SK-N-SH treated with all-trans-retinoic acid at 6 μM for 48 hours (cell line): ENCODE measurements around the gene ARFIP1.

Experiments used
- ARNTL ChIP-seq: fragments of 450-650 bp; formaldehyde crosslinking; IDR thresholded peaks from 2 replicates; pipeline ENCODE4 v1.5.0; 2020; ENCODE audit warnings: low read depth, mild to moderate bottlenecking, moderate library complexity, borderline replicate concordance
- CREB5 ChIP-seq: fragments of 250-450 bp; sonication (Bioruptor Pico); IDR thresholded peaks from 2 replicates; pipeline ENCODE4 v1.5.1; 2020; ENCODE audit warnings: low read depth, mild to moderate bottlenecking, moderate library complexity
- CSDC2 ChIP-seq: fragments of 250-450 bp; sonication (Bioruptor Pico); IDR thresholded peaks from 2 replicates; pipeline ENCODE4 v1.5.0; 2020; ENCODE audit warnings: mild to moderate bottlenecking, moderate library complexity
- ESRRG ChIP-seq: fragments of 250-450 bp; sonication (Bioruptor Pico); IDR thresholded peaks from 2 replicates; pipeline ENCODE4 v1.6.1; 2021; ENCODE audit warnings: mild to moderate bottlenecking
- GLIS3 ChIP-seq: fragments of 250-450 bp; sonication (Bioruptor Pico); IDR thresholded peaks from 2 replicates; pipeline ENCODE4 v1.5.0; 2020; ENCODE audit warnings: mild to moderate bottlenecking, moderate library complexity
- OSR1 ChIP-seq: fragments of 250-450 bp; sonication (Bioruptor Pico); IDR thresholded peaks from 2 replicates; pipeline ENCODE4 v1.8.0; 2022; ENCODE audit warnings: moderate library complexity, mild to moderate bottlenecking, inconsistent platforms
- PATZ1 ChIP-seq: fragments of 250-450 bp; sonication (Bioruptor Pico); IDR thresholded peaks from 2 replicates; pipeline ENCODE4 v1.8.0; 2020; ENCODE audit warnings: mild to moderate bottlenecking, moderate library complexity, borderline replicate concordance
- RARB ChIP-seq: fragments of 250-450 bp; sonication (Bioruptor Pico); IDR thresholded peaks from 2 replicates; pipeline ENCODE4 v1.8.0; 2021; ENCODE audit warnings: mild to moderate bottlenecking, moderate library complexity
- SNAI2 ChIP-seq: fragments of 250-450 bp; sonication (Bioruptor Pico); IDR thresholded peaks from 2 replicates; pipeline ENCODE4 v1.5.0; 2020; ENCODE audit warnings: mild to moderate bottlenecking, moderate library complexity
- TOX ChIP-seq: fragments of 250-450 bp; sonication (Bioruptor Pico); IDR thresholded peaks from 2 replicates; pipeline ENCODE4 v1.8.0; 2021; ENCODE audit warnings: mild to moderate bottlenecking, moderate library complexity, borderline replicate concordance
- TSHZ2 ChIP-seq: fragments of 250-450 bp; sonication (Bioruptor Pico); IDR thresholded peaks from 2 replicates; pipeline ENCODE4 v1.5.0; 2020; ENCODE audit warnings: mild to moderate bottlenecking, moderate library complexity
- ZFP30 ChIP-seq: fragments of 450-650 bp; formaldehyde crosslinking; IDR thresholded peaks from 2 replicates; pipeline ENCODE4 v1.5.0; 2022; ENCODE audit warnings: mild to moderate bottlenecking, moderate library complexity
- ZNF8 ChIP-seq: fragments of 450-650 bp; formaldehyde crosslinking; IDR thresholded peaks from 2 replicates; pipeline ENCODE4 v1.5.0; 2020; ENCODE audit warnings: mild to moderate bottlenecking, moderate library complexity
- TF ChIP-seq, protein P1 (sequence below): fragments of 250-450 bp; sonication (Bioruptor Pico); IDR thresholded peaks from 2 replicates; pipeline ENCODE4 v1.5.1; 2021; ENCODE audit warnings: mild to moderate bottlenecking, moderate library complexity

GRCh38 chr4:152847376-152847775, 67.6 kb downstream of the ARFIP1 start:
- TF ChIP-seq PATZ1 (no peak), TOX (CRISPR knock-in tag) (no peak), ZNF8 (CRISPR knock-in tag) (no peak), CSDC2 (no peak), SNAI2 (no peak), OSR1 (CRISPR knock-in tag) (no peak), ARNTL (no peak), CREB5 (CRISPR knock-in tag) (no peak), TSHZ2 (CRISPR knock-in tag) (no peak), GLIS3 (CRISPR knock-in tag) (no peak), ZFP30 (CRISPR knock-in tag) (no peak), ESRRG (CRISPR knock-in tag) (no peak), RARB (no peak)
- TF ChIP-seq, protein P1, sequence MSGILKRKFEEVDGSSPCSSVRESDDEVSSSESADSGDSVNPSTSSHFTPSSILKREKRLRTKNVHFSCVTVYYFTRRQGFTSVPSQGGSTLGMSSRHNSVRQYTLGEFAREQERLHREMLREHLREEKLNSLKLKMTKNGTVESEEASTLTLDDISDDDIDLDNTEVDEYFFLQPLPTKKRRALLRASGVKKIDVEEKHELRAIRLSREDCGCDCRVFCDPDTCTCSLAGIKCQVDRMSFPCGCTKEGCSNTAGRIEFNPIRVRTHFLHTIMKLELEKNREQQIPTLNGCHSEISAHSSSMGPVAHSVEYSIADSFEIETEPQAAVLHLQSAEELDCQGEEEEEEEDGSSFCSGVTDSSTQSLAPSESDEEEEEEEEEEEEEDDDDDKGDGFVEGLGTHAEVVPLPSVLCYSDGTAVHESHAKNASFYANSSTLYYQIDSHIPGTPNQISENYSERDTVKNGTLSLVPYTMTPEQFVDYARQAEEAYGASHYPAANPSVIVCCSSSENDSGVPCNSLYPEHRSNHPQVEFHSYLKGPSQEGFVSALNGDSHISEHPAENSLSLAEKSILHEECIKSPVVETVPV (CRISPR knock-in tag): no peak
